Neural progenitor cell (in vitro differentiated cells): ENCODE results near the gene PDGFC. TPM values are rescaled to one million over a fixed set of nuclear protein-coding genes. Genes with fewer than 3 reads are reported as not detected.

Experiments used
- DNase-seq: peaks from one replicate; pipeline ENCODE4 v3.0.0-alpha.2; 2016; ENCODE audit warnings: low spot score
- H2AFZ ChIP-seq: fragments of 200-600 bp; sonication (generic); replicated peaks from 2 replicates; pipeline ENCODE4 v1.6.1; 2016; ENCODE audit warnings: antibody characterized with exemption
- H3F3A ChIP-seq: fragments of 200-600 bp; sonication (generic); 2 replicates; pipeline ENCODE4 v1.6.1; 2016; ENCODE audit warnings: antibody characterized with exemption, low read depth
- H3K27ac ChIP-seq: fragments of 200-600 bp; sonication (generic); 2 replicates; pipeline ENCODE4 v1.5.1; 2016; ENCODE audit warnings: mild to moderate bottlenecking
- H3K27me3 ChIP-seq: fragments of 200-600 bp; sonication (generic); 2 replicates; pipeline ENCODE4 v1.6.1; 2016; ENCODE audit warnings: mild to moderate bottlenecking, moderate library complexity
- H3K36me3 ChIP-seq: fragments of 200-600 bp; sonication (generic); 2 replicates; pipeline ENCODE4 v1.5.1; 2016
- H3K4me1 ChIP-seq: fragments of 200-600 bp; sonication (generic); 2 replicates; pipeline ENCODE4 v1.6.1; 2016; ENCODE audit warnings: mixed run types
- H3K4me2 ChIP-seq: fragments of 200-600 bp; sonication (generic); 2 replicates; pipeline ENCODE4 v1.6.1; 2016
- H3K4me3 ChIP-seq: fragments of 200-600 bp; sonication (generic); 2 replicates; pipeline ENCODE4 v1.5.1; 2016
- H3K79me2 ChIP-seq: fragments of 200-600 bp; sonication (generic); 2 replicates; pipeline ENCODE4 v1.6.1; 2016; ENCODE audit warnings: low read depth
- H3K9ac ChIP-seq: fragments of 200-600 bp; sonication (generic); 2 replicates; pipeline ENCODE4 v1.6.1; 2016
- H3K9me3 ChIP-seq: fragments of 200-600 bp; sonication (generic); 2 replicates; pipeline ENCODE4 v1.5.1; 2016; ENCODE audit warnings: low read depth
- H4K20me1 ChIP-seq: fragments of 200-600 bp; sonication (generic); 2 replicates; pipeline ENCODE4 v1.6.1; 2016; ENCODE audit warnings: low read depth
- H3K27ac Mint-ChIP-seq: 3 replicates; pipeline ENCODE4 v1.8.0; 2021; ENCODE audit warnings: mixed read lengths
- H3K27me3 Mint-ChIP-seq: 2 replicates; pipeline ENCODE4 v1.8.0; 2022; ENCODE audit warnings: low read depth, mild to moderate bottlenecking, inconsistent platforms, moderate library complexity, mixed read lengths; ENCODE audit not compliant: insufficient read depth
- H3K36me3 Mint-ChIP-seq: 3 replicates; pipeline ENCODE4 v1.8.0; 2021; ENCODE audit warnings: mixed read lengths
- H3K4me1 Mint-ChIP-seq: 3 replicates; pipeline ENCODE4 v1.8.0; 2021; ENCODE audit warnings: mixed read lengths
- H3K4me3 Mint-ChIP-seq: 3 replicates; pipeline ENCODE4 v1.8.0; 2021; ENCODE audit warnings: mild to moderate bottlenecking, moderate library complexity, mixed read lengths
- H3K9me3 Mint-ChIP-seq: 3 replicates; pipeline ENCODE4 v1.8.0; 2020; ENCODE audit warnings: mixed read lengths
- CTCF ChIP-seq: fragments of 200-600 bp; sonication (generic); IDR thresholded peaks from 2 replicates; pipeline ENCODE4 v1.5.1; 2017; ENCODE audit warnings: antibody characterized with exemption, mild to moderate bottlenecking
- EZH2 ChIP-seq: fragments of 200-600 bp; sonication (generic); IDR thresholded peaks from 2 replicates; pipeline ENCODE4 v1.6.1; 2017; ENCODE audit warnings: antibody characterized with exemption, mild to moderate bottlenecking, moderate library complexity
- EZH2phosphoT487 ChIP-seq: fragments of 200-600 bp; sonication (generic); IDR thresholded peaks from 2 replicates; pipeline ENCODE4 v1.6.1; 2017; ENCODE audit warnings: antibody characterized with exemption
- total RNA-seq: library from RNA; depleted of rRNA; stranded (reverse); fragments of >200 nt; gene quantifications from 2 replicates; pipeline ENCODE4 v1.2.3, GENCODE V29; 2015; ENCODE audit warnings: low replicate concordance

The PDGFC gene
- total RNA-seq, 1 donor from 2014 or later = 4.7 TPM

- Mint-ChIP-seq H3K4me3 (no peak overlapping the region), H3K9me3 (no peaks in the 10 kb centered on the region), H3K36me3 (no peaks in the 10 kb centered on the region), H3K4me1 (peaks cover 62% of the 10 kb centered on the region), H3K27me3 (no peaks in the 10 kb centered on the region), H3K27ac (no peak overlapping the region)
- Histone ChIP-seq H3K4me3 (no peak overlapping the region), H3K4me1 (peaks cover 13% of the 10 kb centered on the region), H3K9ac (no peak overlapping the region), H3K27ac (no peak overlapping the region), H2AFZ (no peak overlapping the region), H3K27me3 (no peaks in the 10 kb centered on the region), H4K20me1 (no peaks in the 10 kb centered on the region), H3F3A (no peaks in the 10 kb centered on the region), H3K4me2 (no peak overlapping the region), H3K9me3 (no peaks in the 10 kb centered on the region), H3K36me3 (no peaks in the 10 kb centered on the region), H3K79me2 (no peaks in the 10 kb centered on the region)
- DNase-seq = no peak
- no peak for TF ChIP-seq CTCF
These were observed 26.1 kb downstream of the PDGFC start for GRCh38 chr4:156945532-156945931.

GRCh38 chr4:156942991-156943390, 28.6 kb downstream of the PDGFC start:
- Histone ChIP-seq H3F3A (no peaks in the 10 kb centered on the region), H3K27ac (no peak overlapping the region), H3K9me3 (no peaks in the 10 kb centered on the region), H3K9ac (no peak overlapping the region), H3K27me3 (no peaks in the 10 kb centered on the region), H3K4me3 (no peak overlapping the region), H3K79me2 (no peaks in the 10 kb centered on the region), H3K4me1 (peaks cover 13% of the 10 kb centered on the region), H3K36me3 (no peaks in the 10 kb centered on the region), H2AFZ (no peak overlapping the region), H4K20me1 (no peaks in the 10 kb centered on the region), H3K4me2 (no peak overlapping the region)
- Mint-ChIP-seq H3K27me3 (no peaks in the 10 kb centered on the region), H3K36me3 (no peaks in the 10 kb centered on the region), H3K4me1 (peaks cover 48% of the 10 kb centered on the region), H3K27ac (peak overlapping the region; percentile 39), H3K9me3 (no peaks in the 10 kb centered on the region), H3K4me3 (no peak overlapping the region)
- no peak for TF ChIP-seq EZH2phosphoT487
- no peak for DNase-seq

GRCh38 chr4:156941940-156942548, 29.6 kb downstream of the PDGFC start:
- no peak overlapping the region for H2AFZ ChIP-seq
- peak; percentile 71 for DNase-seq
- peaks cover 46% of the 10 kb centered on the region for H3K4me1 Mint-ChIP-seq
- no peaks in the 10 kb centered on the region for H3K36me3 Mint-ChIP-seq
- no peaks in the 10 kb centered on the region for H3K36me3 ChIP-seq
- H3K9me3 ChIP-seq = no peaks in the 10 kb centered on the region
- peak overlapping the region; percentile 4 for H3K4me3 Mint-ChIP-seq
- H3K27me3 Mint-ChIP-seq = no peaks in the 10 kb centered on the region
- H3K9ac ChIP-seq = no peak overlapping the region
- H3K27me3 ChIP-seq = no peaks in the 10 kb centered on the region
- peak overlapping the region; percentile 99 for H3K27ac Mint-ChIP-seq
- no peaks in the 10 kb centered on the region for H3F3A ChIP-seq
- no peak overlapping the region for H3K4me3 ChIP-seq
- TF ChIP-seq CTCF = no peak
- no peak for TF ChIP-seq EZH2phosphoT487
- TF ChIP-seq EZH2 = no peak
- no peaks in the 10 kb centered on the region for H3K79me2 ChIP-seq
- no peaks in the 10 kb centered on the region for H4K20me1 ChIP-seq
- H3K4me1 ChIP-seq = peaks cover 13% of the 10 kb centered on the region
- peak overlapping the region; percentile 46 for H3K4me2 ChIP-seq
- no peaks in the 10 kb centered on the region for H3K9me3 Mint-ChIP-seq
- H3K27ac ChIP-seq = no peak overlapping the region

- Mint-ChIP-seq H3K27me3 (no peaks in the 10 kb centered on the region), H3K4me3 (no peak overlapping the region), H3K9me3 (no peaks in the 10 kb centered on the region), H3K36me3 (peaks cover 4% of the 10 kb centered on the region), H3K27ac (no peak overlapping the region), H3K4me1 (peaks cover 29% of the 10 kb centered on the region)
- Histone ChIP-seq H3K79me2 (no peaks in the 10 kb centered on the region), H3K4me1 (peaks cover 9% of the 10 kb centered on the region), H3K9ac (no peak overlapping the region), H3K9me3 (no peaks in the 10 kb centered on the region), H4K20me1 (no peaks in the 10 kb centered on the region), H3K4me3 (no peak overlapping the region), H3K36me3 (no peaks in the 10 kb centered on the region), H3F3A (no peaks in the 10 kb centered on the region), H3K27me3 (no peaks in the 10 kb centered on the region), H3K27ac (no peak overlapping the region), H2AFZ (no peak overlapping the region), H3K4me2 (no peak overlapping the region)
- TF ChIP-seq CTCF (no peak), EZH2 (no peak), EZH2phosphoT487 (no peak)
- no peak for DNase-seq
These were observed 31.8 kb downstream of the PDGFC start for GRCh38 chr4:156939801-156940200.
